ENCODE results near the gene MICALL1.

Gene MICALL1

GRCh38 chr22:37979782-37980181 lies 73.7 kb downstream of the MICALL1 start:
- no peak overlapping the region for H2AFZ ChIP-seq (ENCODE audit: low read depth, low read length)

GRCh38 chr22:37981282-37982011 lies 75.3 kb downstream of the MICALL1 start:
- Histone ChIP-seq H3K4me1 (ENCODE audit: insufficient read depth, low read length) (no peaks in the 10 kb centered on the region), H3K27me3 (ENCODE audit: insufficient read depth, low read length) (no peaks in the 10 kb centered on the region), H3K9me3 (ENCODE audit: low read length) (no peaks in the 10 kb centered on the region), H2AFZ (ENCODE audit: low read depth, low read length) (no peak overlapping the region), H3K36me3 (ENCODE audit: insufficient read depth, low read length) (no peaks in the 10 kb centered on the region), H3K4me3 (ENCODE audit: low read length) (no peak overlapping the region)

More at GRCh38 chr22:37979782-37980181, 73.7 kb downstream of the MICALL1 start:
- H3K9me3 ChIP-seq (ENCODE audit: low read length): no peaks in the 10 kb centered on the region
- H3K4me3 ChIP-seq (ENCODE audit: low read length): no peak overlapping the region
- H3K27me3 ChIP-seq (ENCODE audit: insufficient read depth, low read length): no peaks in the 10 kb centered on the region
- H3K4me1 ChIP-seq (ENCODE audit: insufficient read depth, low read length): no peaks in the 10 kb centered on the region
- peaks cover 3% of the 10 kb centered on the region for H3K36me3 ChIP-seq (ENCODE audit: insufficient read depth, low read length)

- H3K4me3 ChIP-seq (ENCODE audit: low read length): no peak overlapping the region
- H3K36me3 ChIP-seq (ENCODE audit: insufficient read depth, low read length): no peaks in the 10 kb centered on the region
- H3K27me3 ChIP-seq (ENCODE audit: insufficient read depth, low read length): no peaks in the 10 kb centered on the region
- H3K9me3 ChIP-seq (ENCODE audit: low read length): no peaks in the 10 kb centered on the region
- no peak overlapping the region for H2AFZ ChIP-seq (ENCODE audit: low read depth, low read length)
- H3K4me1 ChIP-seq (ENCODE audit: insufficient read depth, low read length): no peaks in the 10 kb centered on the region
Observed at GRCh38 chr22:37982151-37982785, 76.2 kb downstream of the MICALL1 start.

- H3K4me3 ChIP-seq (ENCODE audit: low read length): no peak overlapping the region
- no peaks in the 10 kb centered on the region for H3K27me3 ChIP-seq (ENCODE audit: insufficient read depth, low read length)
- H3K4me1 ChIP-seq (ENCODE audit: insufficient read depth, low read length): no peaks in the 10 kb centered on the region
- H2AFZ ChIP-seq (ENCODE audit: low read depth, low read length): no peak overlapping the region
- no peaks in the 10 kb centered on the region for H3K36me3 ChIP-seq (ENCODE audit: insufficient read depth, low read length)
- no peaks in the 10 kb centered on the region for H3K9me3 ChIP-seq (ENCODE audit: low read length)
Observed at GRCh38 chr22:37982938-37983859, 77.1 kb downstream of the MICALL1 start.

GRCh38 chr22:37983860-37984791 lies 78.0 kb downstream of the MICALL1 start, which contains the start of gene SOX10:
Gene SOX10 (minus strand): TSS chr22:37984555. CDS start chr22:37983784, 771 bp downstream.
- no peaks in the 10 kb centered on the region for H3K27me3 ChIP-seq (ENCODE audit: insufficient read depth, low read length)
- no peaks in the 10 kb centered on the region for H3K9me3 ChIP-seq (ENCODE audit: low read length)
- no peak within 1 kb of the TSS for H2AFZ ChIP-seq (ENCODE audit: low read depth, low read length)
- H3K4me1 ChIP-seq (ENCODE audit: insufficient read depth, low read length): no peaks in the 10 kb centered on the region
- no peak within 1 kb of the TSS for H3K4me3 ChIP-seq (ENCODE audit: low read length)
- H3K36me3 ChIP-seq (ENCODE audit: insufficient read depth, low read length): no peaks in the 10 kb centered on the region

- Histone ChIP-seq H3K9me3 (ENCODE audit: low read length) (no peaks in the 10 kb centered on the region), H3K4me1 (ENCODE audit: insufficient read depth, low read length) (no peaks in the 10 kb centered on the region), H2AFZ (ENCODE audit: low read depth, low read length) (no peak overlapping the region), H3K36me3 (ENCODE audit: insufficient read depth, low read length) (no peaks in the 10 kb centered on the region), H3K27me3 (ENCODE audit: insufficient read depth, low read length) (no peaks in the 10 kb centered on the region), H3K4me3 (ENCODE audit: low read length) (no peak overlapping the region)
Observed at GRCh38 chr22:37985050-37985585, 79.0 kb downstream of the MICALL1 start.

- Histone ChIP-seq H3K4me1 (ENCODE audit: insufficient read depth, low read length) (no peaks in the 10 kb centered on the region), H3K36me3 (ENCODE audit: insufficient read depth, low read length) (no peaks in the 10 kb centered on the region), H3K4me3 (ENCODE audit: low read length) (no peak overlapping the region), H3K9me3 (ENCODE audit: low read length) (no peaks in the 10 kb centered on the region), H3K27me3 (ENCODE audit: insufficient read depth, low read length) (no peaks in the 10 kb centered on the region), H2AFZ (ENCODE audit: low read depth, low read length) (no peak overlapping the region)
Observed at GRCh38 chr22:37985751-37986281, 79.7 kb downstream of the MICALL1 start.

- H3K4me3 ChIP-seq (ENCODE audit: low read length): no peak overlapping the region
- H3K9me3 ChIP-seq (ENCODE audit: low read length): no peaks in the 10 kb centered on the region
- H2AFZ ChIP-seq (ENCODE audit: low read depth, low read length): no peak overlapping the region
- no peaks in the 10 kb centered on the region for H3K4me1 ChIP-seq (ENCODE audit: insufficient read depth, low read length)
- H3K36me3 ChIP-seq (ENCODE audit: insufficient read depth, low read length): no peaks in the 10 kb centered on the region
- H3K27me3 ChIP-seq (ENCODE audit: insufficient read depth, low read length): no peaks in the 10 kb centered on the region
Observed at GRCh38 chr22:37986371-37986770, 80.3 kb downstream of the MICALL1 start.

GRCh38 chr22:37989146-37990045 lies 83.3 kb downstream of the MICALL1 start:
- H3K4me1 ChIP-seq (ENCODE audit: insufficient read depth, low read length): no peaks in the 10 kb centered on the region
- H3K9me3 ChIP-seq (ENCODE audit: low read length): no peaks in the 10 kb centered on the region
- no peaks in the 10 kb centered on the region for H3K36me3 ChIP-seq (ENCODE audit: insufficient read depth, low read length)
- H3K4me3 ChIP-seq (ENCODE audit: low read length): no peak overlapping the region
- H3K27me3 ChIP-seq (ENCODE audit: insufficient read depth, low read length): no peaks in the 10 kb centered on the region
- no peak overlapping the region for H2AFZ ChIP-seq (ENCODE audit: low read depth, low read length)

- Histone ChIP-seq H3K4me1 (ENCODE audit: insufficient read depth, low read length) (no peaks in the 10 kb centered on the region), H3K36me3 (ENCODE audit: insufficient read depth, low read length) (no peaks in the 10 kb centered on the region), H2AFZ (ENCODE audit: low read depth, low read length) (no peak overlapping the region), H3K27me3 (ENCODE audit: insufficient read depth, low read length) (no peaks in the 10 kb centered on the region), H3K9me3 (ENCODE audit: low read length) (no peaks in the 10 kb centered on the region), H3K4me3 (ENCODE audit: low read length) (no peak overlapping the region)
Observed at GRCh38 chr22:37990301-37990700, 84.2 kb downstream of the MICALL1 start.

GRCh38 chr22:37990862-37991261 lies 84.8 kb downstream of the MICALL1 start:
- Histone ChIP-seq H2AFZ (ENCODE audit: low read depth, low read length) (no peak overlapping the region), H3K4me1 (ENCODE audit: insufficient read depth, low read length) (no peaks in the 10 kb centered on the region), H3K27me3 (ENCODE audit: insufficient read depth, low read length) (no peaks in the 10 kb centered on the region), H3K4me3 (ENCODE audit: low read length) (no peak overlapping the region), H3K36me3 (ENCODE audit: insufficient read depth, low read length) (no peaks in the 10 kb centered on the region), H3K9me3 (ENCODE audit: low read length) (no peaks in the 10 kb centered on the region)

All from neuron (in vitro differentiated cells).